Measurements from ENCODE around the gene RGL2. TPM values are rescaled to one million over a fixed set of nuclear protein-coding genes. Genes with fewer than 3 reads are reported as not detected.
A peak's percentile ranks its signal among the peaks of the same experiment; 100 is the strongest.

RGL2 gene
- total RNA-seq, 2 donors from 2014 or later: 98.7 to 107 TPM

GRCh38 chr6:33333666-33334065 is 34.9 kb upstream of the RGL2 start:
- H3K27me3 ChIP-seq (replicated peaks; ENCODE audit: insufficient read depth): no peaks in the 10 kb centered on the region
- no peaks in the 10 kb centered on the region for H3K36me3 ChIP-seq
- H3K4me1 ChIP-seq (replicated peaks): no peaks in the 10 kb centered on the region
- H3K9me3 ChIP-seq: no peaks in the 10 kb centered on the region
- TF ChIP-seq POLR2A (IDR thresholded peaks at IDR 0.05) (no peak), POLR2AphosphoS5 (IDR thresholded peaks at IDR 0.05) (no peak), CTCF (IDR thresholded peaks at IDR 0.05) (no peak)
- 91% methylated on average over 4 of the region's 4 CpGs for WGBS
- H3K27ac ChIP-seq: no peak overlapping the region
- no peak overlapping the region for H3K4me3 ChIP-seq
- DNase-seq (ENCODE audit: low spot score): no peak
- intact Hi-C loops (cut with DNase I): no loop called here

- intact Hi-C loops (cut with DNase I): no loop called here
- no peak overlapping the region for H3K27ac ChIP-seq
- TF ChIP-seq CTCF (IDR thresholded peaks at IDR 0.05): no peak
- no peak for TF ChIP-seq POLR2A (IDR thresholded peaks at IDR 0.05)
- TF ChIP-seq POLR2AphosphoS5 (IDR thresholded peaks at IDR 0.05): no peak
Observed at GRCh38 chr6:33330736-33331135, 32.0 kb upstream of the RGL2 start.

GRCh38 chr6:33329058-33329457 is 30.3 kb upstream of the RGL2 start:
- intact Hi-C loops (cut with DNase I): no loop called here
- no peak overlapping the region for H3K4me3 ChIP-seq
- H3K36me3 ChIP-seq: no peaks in the 10 kb centered on the region
- no peak for TF ChIP-seq POLR2A (IDR thresholded peaks at IDR 0.05)
- TF ChIP-seq POLR2AphosphoS5 (IDR thresholded peaks at IDR 0.05): no peak
- no peak for TF ChIP-seq CTCF (IDR thresholded peaks at IDR 0.05)
- no peaks in the 10 kb centered on the region for H3K9me3 ChIP-seq
- no peak for DNase-seq (ENCODE audit: low spot score)
- no peak overlapping the region for H3K27ac ChIP-seq
- no peaks in the 10 kb centered on the region for H3K27me3 ChIP-seq (replicated peaks; ENCODE audit: insufficient read depth)
- H3K4me1 ChIP-seq (replicated peaks): no peaks in the 10 kb centered on the region
- WGBS: 14% methylated on average over 5 of the region's 5 CpGs

More at GRCh38 chr6:33330736-33331135, 32.0 kb upstream of the RGL2 start:
- H3K36me3 ChIP-seq: no peaks in the 10 kb centered on the region
- no peak for DNase-seq (ENCODE audit: low spot score)
- no peaks in the 10 kb centered on the region for H3K9me3 ChIP-seq
- H3K4me1 ChIP-seq (replicated peaks): no peaks in the 10 kb centered on the region
- WGBS: 85% methylated on average over 10 of the region's 10 CpGs
- no peak overlapping the region for H3K4me3 ChIP-seq
- H3K27me3 ChIP-seq (replicated peaks; ENCODE audit: insufficient read depth): no peaks in the 10 kb centered on the region

GRCh38 chr6:33324125-33324524 is 25.4 kb upstream of the RGL2 start:
- intact Hi-C loops (cut with DNase I): no loop called here
- 17% methylated on average over 7 of the region's 7 CpGs for WGBS
- peak overlapping the region; percentile 81 to 87 for H3K27ac ChIP-seq

More at GRCh38 chr6:33324125-33324524, 25.4 kb upstream of the RGL2 start:
- Histone ChIP-seq H3K4me1 (replicated peaks) (peaks cover 10% of the 10 kb centered on the region), H3K9me3 (no peaks in the 10 kb centered on the region), H3K4me3 (peak overlapping the region; percentile 52 to 67), H3K27me3 (replicated peaks; ENCODE audit: insufficient read depth) (no peaks in the 10 kb centered on the region), H3K36me3 (peaks cover 3 to 5% of the 10 kb centered on the region in 2 donors)
- TF ChIP-seq POLR2A (IDR thresholded peaks at IDR 0.05) (no peak), CTCF (IDR thresholded peaks at IDR 0.05) (no peak), POLR2AphosphoS5 (IDR thresholded peaks at IDR 0.05) (no peak)
- DNase-seq (ENCODE audit: low spot score): no peak
